HG02943 (cell line): Measurements from ENCODE around the gene ARHGAP19.

Experiments used
- ATAC-seq: cut with Tn5 transposase; IDR thresholded peaks from one replicate; pipeline ENCODE4 v1.9.1; 2021; ENCODE audit warnings: mild to moderate bottlenecking, low read depth, moderate library complexity; ENCODE audit not compliant: unreplicated experiment

Gene ARHGAP19

DNA sequence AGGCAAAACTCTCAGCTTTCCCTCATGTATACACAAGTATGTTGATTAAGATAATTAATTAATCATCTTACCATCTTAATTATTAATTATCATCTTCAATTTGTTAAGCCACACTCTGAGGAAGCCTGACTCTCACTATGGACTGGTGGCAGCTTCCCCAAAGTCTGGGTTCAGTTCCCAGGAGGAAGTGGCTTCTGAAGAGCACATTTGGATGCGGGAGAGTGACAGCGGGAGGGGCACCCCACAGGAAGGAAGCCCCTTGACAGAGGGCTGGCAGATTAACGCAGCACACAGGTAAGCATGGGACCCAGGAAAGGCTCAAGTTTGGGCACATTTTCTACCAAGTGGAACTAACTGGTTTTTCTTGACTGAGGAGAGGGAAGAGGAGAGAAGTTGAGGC, 93.3 kb downstream of the ARHGAP19 start:
- ATAC-seq, result no peak

DNA sequence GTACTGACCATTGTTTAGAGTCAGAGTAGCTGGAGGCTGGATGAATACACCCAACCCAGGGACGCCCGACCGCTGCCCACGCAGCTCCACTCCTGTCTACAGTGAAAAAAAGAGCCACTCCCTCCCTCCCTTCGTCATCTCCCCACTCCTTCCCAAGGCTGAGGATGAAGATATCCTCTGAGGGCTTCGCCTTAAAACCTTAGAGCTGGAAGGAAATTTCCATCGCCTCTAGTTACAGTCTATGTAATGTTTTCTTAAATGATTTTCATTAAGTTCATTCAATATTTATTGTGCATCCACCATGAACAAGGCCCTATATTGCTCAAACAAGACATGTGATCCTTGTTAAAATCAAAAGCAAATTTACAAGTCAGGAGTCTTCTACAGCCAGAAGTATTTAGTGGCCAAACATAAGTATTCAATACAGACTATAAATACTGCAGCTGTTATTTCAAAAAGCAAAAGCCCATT, 95.4 kb downstream of the ARHGAP19 start:
- ATAC-seq, result no peak

- no peak for ATAC-seq
Measured at GRCh38 chr10:97196223-97197029, 96.0 kb downstream of the ARHGAP19 start.

DNA sequence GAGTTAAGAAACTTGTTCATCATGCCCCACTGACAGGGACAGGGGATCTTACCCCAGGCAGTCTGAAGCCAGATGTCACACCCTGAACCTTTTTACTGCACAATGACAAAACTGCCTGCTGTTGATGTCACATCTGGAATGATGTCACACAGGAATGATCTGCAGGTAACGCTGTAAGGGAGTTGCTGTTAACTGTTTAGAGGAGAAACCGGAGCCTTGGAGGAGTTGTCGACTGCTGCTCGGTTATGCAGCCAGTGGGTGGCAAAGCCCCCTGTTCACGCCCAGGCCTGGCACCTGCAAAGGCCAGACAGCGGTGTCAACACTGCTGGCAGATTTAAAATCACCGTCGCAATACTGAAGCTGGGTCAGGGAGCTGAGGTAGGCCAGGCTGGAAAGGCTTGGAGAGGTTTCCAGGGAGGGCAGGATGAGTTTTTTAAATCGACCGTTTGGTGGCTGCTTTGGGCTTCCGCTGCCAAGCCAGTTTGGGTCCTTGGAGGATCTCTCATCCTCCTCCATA, 96.7 kb downstream of the ARHGAP19 start:
- ATAC-seq, result no peak

- no peak for ATAC-seq
Measured at GRCh38 chr10:97192952-97193435, 99.4 kb downstream of the ARHGAP19 start.

- no peak for ATAC-seq
Measured at GRCh38 chr10:97190450-97190849, 102.0 kb downstream of the ARHGAP19 start.

- no peak for ATAC-seq
Measured at GRCh38 chr10:97188261-97188711, 104.2 kb downstream of the ARHGAP19 start.

DNA sequence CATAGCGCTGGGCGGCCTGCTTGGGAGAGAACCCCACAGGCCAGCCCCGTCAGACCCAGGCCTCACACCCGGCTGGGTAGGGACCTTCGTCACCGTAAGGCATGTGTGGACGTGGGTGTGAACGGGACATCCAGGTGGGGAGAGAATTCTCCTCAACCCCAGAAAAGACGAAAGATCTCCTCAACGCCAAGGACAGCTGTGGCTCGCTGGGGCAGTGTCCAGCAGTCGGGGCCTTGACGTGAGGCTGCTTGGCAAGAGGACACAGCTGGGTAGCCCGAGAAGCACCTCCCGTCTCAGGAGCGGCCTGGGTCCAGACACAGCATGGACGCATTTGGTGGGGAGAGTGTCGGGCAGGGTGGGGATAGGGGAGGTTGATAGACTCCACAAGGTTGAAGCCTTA, 105.5 kb downstream of the ARHGAP19 start:
- ATAC-seq, result no peak

DNA sequence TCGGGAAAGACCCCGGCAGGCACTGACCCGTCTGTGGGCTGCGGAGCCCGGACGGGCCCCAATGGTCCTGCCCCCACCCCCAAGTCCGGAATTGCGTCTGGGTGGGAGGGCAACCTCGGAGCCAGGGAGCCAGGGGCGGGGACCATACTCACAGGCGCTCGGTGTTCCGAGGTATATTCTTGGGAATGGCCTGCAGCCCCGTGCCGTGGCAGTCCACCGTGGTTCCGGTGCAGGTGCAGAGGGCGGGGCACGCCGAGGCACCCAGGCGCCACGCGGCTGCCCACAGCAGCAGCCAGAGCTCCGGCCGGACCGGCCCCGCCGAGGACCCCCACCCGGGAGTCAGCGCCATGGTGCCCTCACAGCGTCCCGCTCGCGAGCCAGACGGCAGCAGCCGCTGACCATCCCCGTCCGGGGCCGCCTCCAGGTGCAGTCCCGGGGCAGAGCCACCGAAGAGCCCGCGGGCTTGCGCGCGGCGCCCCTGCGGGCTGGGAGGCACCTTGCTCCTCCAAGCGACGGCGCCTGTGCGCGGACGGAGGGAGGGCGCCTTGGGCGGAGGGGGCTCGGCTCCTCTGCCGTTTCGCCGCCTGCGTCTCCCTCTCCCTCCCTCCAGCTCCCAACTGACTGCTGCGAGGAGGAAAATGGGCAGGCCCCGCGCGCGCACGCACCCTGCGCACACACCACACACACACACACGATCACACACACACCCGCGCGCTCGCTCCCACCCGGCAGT, 106.9 kb downstream of the ARHGAP19 start, which contains the start of gene SLIT1:
Gene SLIT1 (minus strand): TSS at position 634 of the 733 bp plus-strand sequence. CDS start 285 bp downstream, at position 349.
- no peak for ATAC-seq

DNA sequence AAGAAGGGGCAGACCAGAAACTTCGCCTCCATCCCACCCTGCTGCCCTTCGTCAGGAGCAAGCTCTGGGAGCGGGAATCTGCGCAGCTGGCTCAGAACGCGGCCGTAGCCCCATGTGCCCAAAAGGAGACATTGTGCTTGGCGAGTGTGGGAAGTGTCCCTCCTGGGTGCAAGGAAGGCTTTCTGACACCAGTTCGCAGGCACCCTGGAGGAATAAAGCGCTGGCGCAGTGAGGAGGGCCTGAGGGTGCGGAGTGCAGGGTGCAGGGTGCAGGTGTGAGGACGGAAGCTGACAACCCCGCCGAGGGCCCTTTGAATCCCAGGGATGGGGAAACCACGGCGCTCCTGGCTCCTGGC, 107.5 kb downstream of the ARHGAP19 start:
- no peak for ATAC-seq

GRCh38 chr10:97183314-97183713, 109.1 kb downstream of the ARHGAP19 start:
- ATAC-seq, result no peak

GRCh38 chr10:97182288-97182990, 110.0 kb downstream of the ARHGAP19 start:
- ATAC-seq, result no peak

DNA sequence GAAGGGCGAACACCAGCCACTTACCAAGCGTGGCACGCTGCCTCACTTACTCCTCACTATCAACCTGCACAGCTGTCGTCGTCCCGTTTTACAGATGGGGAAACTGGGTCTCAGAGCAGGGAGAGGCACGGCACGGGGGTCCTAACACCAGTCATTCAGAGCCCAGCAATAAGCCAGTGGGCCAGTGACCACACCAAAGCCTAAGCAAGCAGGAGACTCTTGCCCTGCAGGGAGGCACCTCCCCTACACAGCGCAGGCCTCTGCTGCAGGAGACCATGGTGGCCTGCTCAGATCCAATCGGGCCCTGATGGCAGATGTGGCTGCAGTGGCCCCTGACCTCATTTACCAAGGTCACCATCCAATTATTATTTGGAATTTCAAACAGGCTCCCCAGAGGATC, 111.5 kb downstream of the ARHGAP19 start:
- ATAC-seq, result no peak

DNA sequence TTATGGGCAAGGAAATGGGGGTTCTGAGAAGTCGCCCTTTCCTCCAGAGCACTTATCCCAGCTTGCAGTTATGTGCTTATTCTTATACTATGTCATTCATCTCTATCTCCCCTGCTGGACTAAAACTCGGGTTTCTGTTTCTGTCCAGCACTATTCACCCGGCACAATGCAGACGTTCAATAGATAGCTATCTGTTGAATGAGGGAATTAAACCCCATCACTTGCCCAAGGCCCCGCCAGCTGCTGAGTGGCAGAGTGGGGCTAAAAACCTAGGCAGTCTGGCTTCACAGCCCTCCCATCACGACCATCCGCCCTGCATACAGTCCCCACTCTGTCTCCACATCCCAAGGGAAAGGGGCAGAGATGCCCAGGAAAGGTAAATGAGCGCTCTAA, 112.1 kb downstream of the ARHGAP19 start:
- no peak for ATAC-seq

DNA sequence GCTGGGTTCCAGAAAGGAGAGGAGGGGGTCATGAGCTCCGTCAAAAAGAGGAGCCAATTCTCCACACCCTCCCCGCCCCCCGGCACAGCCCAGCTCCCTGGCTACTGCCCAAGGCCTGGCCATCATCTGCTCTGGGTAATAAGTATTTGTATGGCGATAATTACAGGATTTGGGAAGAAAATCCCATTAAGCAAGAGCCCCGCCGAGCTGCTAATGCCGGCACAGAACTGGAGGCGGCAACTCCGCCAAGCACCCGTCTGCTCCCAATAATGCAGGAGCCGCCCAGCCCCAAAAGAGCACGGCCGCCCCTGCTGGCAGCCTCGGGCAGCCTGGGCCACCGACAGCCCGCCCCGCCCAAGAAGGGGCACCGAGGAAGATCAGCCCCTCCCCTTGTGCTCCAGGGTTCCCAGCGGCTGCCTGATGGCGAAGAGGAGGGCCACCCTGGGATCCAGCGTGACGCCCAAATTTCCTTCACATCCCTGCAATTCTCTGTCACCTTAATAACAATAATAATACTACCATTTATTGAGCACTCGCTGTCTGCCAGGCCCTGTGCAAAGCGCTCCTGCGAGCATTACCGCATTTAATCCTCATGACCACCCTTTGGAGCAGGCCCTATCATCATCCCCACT, 112.6 kb downstream of the ARHGAP19 start:
- no peak for ATAC-seq

DNA sequence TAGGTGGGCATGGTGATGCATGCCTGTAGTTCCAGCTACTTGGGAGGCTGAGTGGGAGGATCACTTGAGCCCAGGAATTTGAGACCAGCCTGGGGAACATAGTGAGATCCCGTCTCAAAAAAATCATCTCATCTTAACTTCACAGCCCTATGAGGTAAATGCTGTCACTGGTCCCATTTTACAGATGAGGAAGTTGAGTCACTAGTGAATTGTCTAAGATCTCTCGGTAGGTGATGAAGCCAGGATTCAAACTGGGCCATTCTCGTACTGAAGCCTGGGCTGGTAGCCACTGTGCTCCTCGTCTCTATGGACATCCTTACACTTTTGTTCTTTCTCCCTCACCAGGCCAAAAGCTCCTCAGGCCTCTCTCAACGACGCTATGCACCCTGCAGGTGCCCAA, 113.1 kb downstream of the ARHGAP19 start:
- ATAC-seq, result no peak

- no peak for ATAC-seq
Measured at GRCh38 chr10:97178074-97178473, 114.4 kb downstream of the ARHGAP19 start.

GRCh38 chr10:97176226-97176625, 116.2 kb downstream of the ARHGAP19 start:
- no peak for ATAC-seq

DNA sequence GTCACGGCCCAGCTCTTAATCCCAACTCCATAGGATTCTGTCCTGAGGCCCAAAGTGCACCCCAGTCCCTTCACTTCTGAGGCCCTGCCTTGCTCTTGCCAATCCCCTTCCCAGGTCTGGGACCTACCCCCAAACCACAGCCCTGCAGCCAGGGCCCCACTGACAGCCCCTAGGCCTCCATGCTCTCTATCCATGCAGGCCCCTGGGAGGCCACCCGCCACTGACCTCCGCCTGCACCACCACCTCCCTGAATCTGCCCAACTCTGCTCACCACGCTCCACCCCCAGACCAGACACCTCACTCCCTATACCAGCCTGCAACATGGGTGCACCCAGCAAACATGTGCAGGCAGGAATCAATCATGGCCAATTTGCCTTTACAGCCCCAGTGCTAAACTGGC, 116.9 kb downstream of the ARHGAP19 start:
- no peak for ATAC-seq

- no peak for ATAC-seq
Measured at GRCh38 chr10:97174941-97175340, 117.5 kb downstream of the ARHGAP19 start.
